Hindlimb muscle (tissue), 1 donor: ENCODE results near the gene CSNK2A3. TPM values are rescaled to one million over a fixed set of nuclear protein-coding genes. Genes with fewer than 3 reads are reported as not detected.
"Not testable (repeated sequence)": the region's sequence is repeated elsewhere in the genome, so short reads cannot be mapped to it uniquely, and the experiment has no call there.

ENCODE experiments used
- DNase-seq: peaks from one replicate; pipeline ENCODE4 v3.0.0-alpha.2; 2013
- polyA plus RNA-seq: library from polyadenylated mRNA; unstranded; fragments of 120-200 nt; gene quantifications from one replicate; pipeline ENCODE4 v1.2.1, GENCODE V29; 2013; ENCODE audit not compliant: insufficient read length

The CSNK2A3 gene
- 1.4 TPM for polyA plus RNA-seq

- not testable (repeated sequence) for DNase-seq
These were observed at the start of gene CSNK2A3 for GRCh38 chr11:11352878-11353277. Gene CSNK2A3 (minus strand): TSS chr11:11353250. CDS start chr11:11353119, 131 bp downstream.

GRCh38 chr11:11401960-11402535 is 49.0 kb upstream of the CSNK2A3 start:
- DNase-seq: no peak

- no peak for DNase-seq
These were observed 47.7 kb upstream of the CSNK2A3 start for GRCh38 chr11:11400635-11401232.

GRCh38 chr11:11400121-11400520 is 47.1 kb upstream of the CSNK2A3 start:
- DNase-seq: no peak

GRCh38 chr11:11397781-11398180 is 44.7 kb upstream of the CSNK2A3 start:
- no peak for DNase-seq

GRCh38 chr11:11397036-11397415 is 44.0 kb upstream of the CSNK2A3 start:
- DNase-seq: no peak

- peak; percentile 79 for DNase-seq
These were observed 43.4 kb upstream of the CSNK2A3 start for GRCh38 chr11:11396301-11397035.

GRCh38 chr11:11395126-11395525 is 42.1 kb upstream of the CSNK2A3 start:
- DNase-seq: no peak

GRCh38 chr11:11394241-11394640 is 41.2 kb upstream of the CSNK2A3 start:
- no peak for DNase-seq

- DNase-seq: no peak
These were observed 38.9 kb upstream of the CSNK2A3 start for GRCh38 chr11:11391796-11392463.

- DNase-seq: no peak
These were observed 38.1 kb upstream of the CSNK2A3 start for GRCh38 chr11:11391169-11391568.

GRCh38 chr11:11390068-11390771 is 37.2 kb upstream of the CSNK2A3 start:
- DNase-seq: no peak

- DNase-seq: no peak
These were observed 36.2 kb upstream of the CSNK2A3 start for GRCh38 chr11:11389238-11389637.

GRCh38 chr11:11387622-11388305 is 34.7 kb upstream of the CSNK2A3 start:
- DNase-seq: no peak

- DNase-seq: no peak
These were observed 34.2 kb upstream of the CSNK2A3 start for GRCh38 chr11:11387207-11387606.

- no peak for DNase-seq
These were observed 31.8 kb upstream of the CSNK2A3 start for GRCh38 chr11:11384829-11385228.

GRCh38 chr11:11383995-11384394 is 30.9 kb upstream of the CSNK2A3 start:
- no peak for DNase-seq

GRCh38 chr11:11382858-11383532 is 29.9 kb upstream of the CSNK2A3 start:
- no peak for DNase-seq

GRCh38 chr11:11381471-11382105 is 28.5 kb upstream of the CSNK2A3 start:
- no peak for DNase-seq

GRCh38 chr11:11380883-11381282 is 27.8 kb upstream of the CSNK2A3 start:
- no peak for DNase-seq

- DNase-seq: no peak
These were observed 27.3 kb upstream of the CSNK2A3 start for GRCh38 chr11:11380340-11380739.
